HG03558 (cell line): ENCODE results near the gene BHLHE23.

ENCODE experiments used
- ATAC-seq: cut with Tn5 transposase; IDR thresholded peaks from one replicate; pipeline ENCODE4 v1.9.1; 2021; ENCODE audit warnings: moderate number of reproducible peaks; ENCODE audit not compliant: unreplicated experiment; ENCODE audit errors: extremely low read depth

The BHLHE23 gene

GRCh38 chr20:63006540-63007359, at the start of gene BHLHE23:
BHLHE23 (minus strand) TSS chr20:63006964; CDS start chr20:63006774, 190 bp downstream.
- no peak for ATAC-seq

- ATAC-seq, result no peak
Observed at GRCh38 chr20:63055575-63056235, 48.9 kb upstream of the BHLHE23 start.

GRCh38 chr20:63054681-63055240, 48.0 kb upstream of the BHLHE23 start:
- ATAC-seq, result no peak

- no peak for ATAC-seq
Observed at GRCh38 chr20:63054103-63054474, 47.3 kb upstream of the BHLHE23 start.

GRCh38 chr20:63053432-63054102, 46.8 kb upstream of the BHLHE23 start:
- ATAC-seq, result no peak

- no peak for ATAC-seq
Observed at GRCh38 chr20:63052571-63053431, 46.0 kb upstream of the BHLHE23 start.

GRCh38 chr20:63051911-63052310, 45.1 kb upstream of the BHLHE23 start:
- no peak for ATAC-seq

- no peak for ATAC-seq
Observed at GRCh38 chr20:63051186-63051860, 44.6 kb upstream of the BHLHE23 start.

GRCh38 chr20:63050406-63050805, 43.6 kb upstream of the BHLHE23 start:
- no peak for ATAC-seq

- ATAC-seq, result no peak
Observed at GRCh38 chr20:63049561-63050221, 42.9 kb upstream of the BHLHE23 start.

- ATAC-seq, result no peak
Observed at GRCh38 chr20:63049191-63049518, 42.4 kb upstream of the BHLHE23 start.

- ATAC-seq, result no peak
Observed at GRCh38 chr20:63048516-63049190, 41.9 kb upstream of the BHLHE23 start.

- ATAC-seq, result no peak
Observed at GRCh38 chr20:63047946-63048345, 41.2 kb upstream of the BHLHE23 start.

GRCh38 chr20:63047267-63047666, 40.5 kb upstream of the BHLHE23 start:
- ATAC-seq, result no peak

GRCh38 chr20:63046841-63047240, 40.1 kb upstream of the BHLHE23 start:
- no peak for ATAC-seq

GRCh38 chr20:63045991-63046390, 39.2 kb upstream of the BHLHE23 start:
- ATAC-seq, result no peak

GRCh38 chr20:63045401-63045800, 38.6 kb upstream of the BHLHE23 start:
- ATAC-seq, result no peak

GRCh38 chr20:63044605-63045004, 37.8 kb upstream of the BHLHE23 start:
- no peak for ATAC-seq
